H9 (cell line): ENCODE data around the gene SUV39H1. TPM values are rescaled to one million over a fixed set of nuclear protein-coding genes. Genes with fewer than 3 reads are reported as not detected.

Experiments used
- DNase-seq: peaks from one replicate; pipeline ENCODE4 v3.0.0-alpha.2; 2017
- H2AFZ ChIP-seq: one replicate; pipeline ENCODE4 v1.6.1; 2013; ENCODE audit warnings: mild to moderate bottlenecking, low read length, control low read depth, moderate library complexity
- H2AK5ac ChIP-seq: 2 replicates; pipeline ENCODE4 v1.6.1; 2013; ENCODE audit warnings: low read length, control low read depth, mixed read lengths; ENCODE audit not compliant: insufficient read length
- H2BK120ac ChIP-seq: one replicate; pipeline ENCODE4 v1.6.1; 2013; ENCODE audit warnings: low read depth, mild to moderate bottlenecking, low read length, control low read depth, inconsistent platforms; ENCODE audit not compliant: poor library complexity, severe bottlenecking
- H2BK12ac ChIP-seq: 2 replicates; pipeline ENCODE4 v1.6.1; 2013; ENCODE audit warnings: low read length, control low read depth, mixed read lengths, low read depth; ENCODE audit not compliant: insufficient read length
- H2BK15ac ChIP-seq: 2 replicates; pipeline ENCODE4 v1.6.1; 2013; ENCODE audit warnings: low read depth, low read length, control low read depth
- H2BK20ac ChIP-seq: one replicate; pipeline ENCODE4 v1.6.1; 2013; ENCODE audit warnings: low read depth, mild to moderate bottlenecking, low read length, control low read depth, inconsistent platforms; ENCODE audit not compliant: poor library complexity, severe bottlenecking
- H2BK5ac ChIP-seq: 2 replicates; pipeline ENCODE4 v1.6.1; 2013; ENCODE audit warnings: low read length, control low read depth, mixed read lengths; ENCODE audit not compliant: insufficient read length
- H3K14ac ChIP-seq: 2 replicates; pipeline ENCODE4 v1.6.1; 2013; ENCODE audit warnings: low read length, control low read depth; ENCODE audit not compliant: insufficient read depth
- H3K18ac ChIP-seq: 2 replicates; pipeline ENCODE4 v1.6.1; 2013; ENCODE audit warnings: low read depth, mild to moderate bottlenecking, mixed read lengths, low read length, control low read depth; ENCODE audit not compliant: insufficient read length
- H3K23ac ChIP-seq: 2 replicates; pipeline ENCODE4 v1.6.1; 2013; ENCODE audit warnings: low read length, control low read depth, mixed read lengths, low read depth; ENCODE audit not compliant: insufficient read length
- H3K23me2 ChIP-seq: 2 replicates; pipeline ENCODE4 v1.6.1; 2013; ENCODE audit warnings: low read depth, mild to moderate bottlenecking, mixed read lengths, low read length, control low read depth; ENCODE audit not compliant: insufficient read length, poor library complexity, severe bottlenecking
- H3K27ac ChIP-seq: 2 replicates; pipeline ENCODE4 v1.5.1; 2013; ENCODE audit warnings: low read length, control low read depth, mixed read lengths, low read depth; ENCODE audit not compliant: insufficient read length
- H3K27me3 ChIP-seq: 2 replicates; pipeline ENCODE4 v1.6.1; 2013; ENCODE audit warnings: low read length, control low read depth, inconsistent platforms; ENCODE audit not compliant: insufficient read depth
- H3K4ac ChIP-seq: 2 replicates; pipeline ENCODE4 v1.6.1; 2013; ENCODE audit warnings: low read depth, mild to moderate bottlenecking, control low read depth, inconsistent platforms, low read length, moderate library complexity
- H3K4me1 ChIP-seq: 2 replicates; pipeline ENCODE4 v1.6.1; 2013; ENCODE audit warnings: low read length, control low read depth, inconsistent platforms; ENCODE audit not compliant: insufficient read depth
- H3K4me2 ChIP-seq: 2 replicates; pipeline ENCODE4 v1.6.1; 2013; ENCODE audit warnings: low read length, control low read depth, mixed read lengths; ENCODE audit not compliant: insufficient read length, insufficient read depth
- H3K56ac ChIP-seq: 2 replicates; pipeline ENCODE4 v1.6.1; 2013; ENCODE audit warnings: low read depth, mild to moderate bottlenecking, mixed read lengths, low read length, control low read depth; ENCODE audit not compliant: insufficient read length
- H3K79me1 ChIP-seq: 2 replicates; pipeline ENCODE4 v1.6.1; 2013; ENCODE audit warnings: low read depth, mild to moderate bottlenecking, moderate library complexity, low read length, control low read depth, inconsistent platforms; ENCODE audit not compliant: insufficient read depth, poor library complexity, severe bottlenecking
- H3K79me2 ChIP-seq: 2 replicates; pipeline ENCODE4 v1.6.1; 2013; ENCODE audit warnings: low read length, control low read depth, inconsistent platforms; ENCODE audit not compliant: insufficient read depth
- H3K9ac ChIP-seq: 2 replicates; pipeline ENCODE4 v1.6.1; 2013; ENCODE audit warnings: low read length, control low read depth, mixed read lengths; ENCODE audit not compliant: insufficient read length; ENCODE audit errors: extremely low read depth
- H3K9me3 ChIP-seq: one replicate; pipeline ENCODE4 v1.6.1; 2013; ENCODE audit warnings: low read depth, low read length, inconsistent platforms; ENCODE audit not compliant: control insufficient read depth
- H3T11ph ChIP-seq: one replicate; pipeline ENCODE4 v1.6.1; 2013; ENCODE audit warnings: mild to moderate bottlenecking, low read length, control low read depth, inconsistent platforms
- H4K20me1 ChIP-seq: one replicate; pipeline ENCODE4 v1.6.1; 2013; ENCODE audit not compliant: control insufficient read depth, insufficient read length, insufficient read depth
- H4K5ac ChIP-seq: 2 replicates; pipeline ENCODE4 v1.6.1; 2013; ENCODE audit warnings: low read depth, mild to moderate bottlenecking, mixed read lengths, low read length, control low read depth; ENCODE audit not compliant: insufficient read length
- H4K8ac ChIP-seq: replicated peaks from 2 replicates; pipeline ENCODE4 v1.6.1; 2013; ENCODE audit warnings: low read length, control low read depth, mixed read lengths, low read depth; ENCODE audit not compliant: insufficient read length
- H4K91ac ChIP-seq: 2 replicates; pipeline ENCODE4 v1.6.1; 2013; ENCODE audit warnings: low read depth, mild to moderate bottlenecking, moderate library complexity, mixed read lengths, low read length, control low read depth; ENCODE audit not compliant: insufficient read length
- H3K27ac Mint-ChIP-seq, 3 experiments: 2 replicates in 2 of 3; 3 replicates in 1 of 3; pipeline ENCODE4 v1.8.0; 2020 to 2021; ENCODE audit warnings: mixed read lengths in 3 of 3, mild to moderate bottlenecking in 1 of 3, moderate library complexity in 1 of 3
- H3K27me3 Mint-ChIP-seq: 2 replicates; pipeline ENCODE4 v1.8.0; 2021; ENCODE audit warnings: low read depth, mild to moderate bottlenecking, moderate library complexity, mixed read lengths
- H3K36me3 Mint-ChIP-seq, 3 experiments: 2 replicates in 2 of 3; 3 replicates in 1 of 3; pipeline ENCODE4 v1.8.0; 2020 to 2021; ENCODE audit warnings: low read depth in 3 of 3, mixed read lengths in 3 of 3; ENCODE audit not compliant: insufficient read depth in 1 of 3
- H3K4me1 Mint-ChIP-seq, 2 experiments: 2 replicates each; pipeline ENCODE4 v1.8.0; 2020; ENCODE audit warnings: mixed read lengths in 2 of 2
- H3K4me3 Mint-ChIP-seq, 2 experiments: 2 replicates in 1 of 2; 3 replicates in 1 of 2; pipeline ENCODE4 v1.8.0; 2020 to 2021; ENCODE audit warnings: mild to moderate bottlenecking in 2 of 2, mixed read lengths in 2 of 2, moderate library complexity in 1 of 2
- H3K9me3 Mint-ChIP-seq, 2 experiments: 2 replicates in 1 of 2; 3 replicates in 1 of 2; pipeline ENCODE4 v1.8.0; 2020; ENCODE audit warnings: mild to moderate bottlenecking in 2 of 2, mixed read lengths in 2 of 2, moderate library complexity in 1 of 2
- WGBS: extraction: QIAGEN DNeasy Blood & Tissue Kit; methylation state at CpG from one replicate; pipeline ENCODE4 v1.1.7; 2013; ENCODE audit warnings: missing lambda C conversion rate, low lambda C conversion rate, mixed read lengths; ENCODE audit not compliant: insufficient read length; ENCODE audit errors: extremely low coverage; 5-methylcytosine and 5-hydroxymethylcytosine counted together
- total RNA-seq: library from RNA; stranded (reverse); gene quantifications from 2 replicates; pipeline ENCODE4 v1.2.1, GENCODE V29; 2021
- TF ChIP-seq, protein P1 (sequence below): fragments of 200-600 bp; sonication (generic); conservative IDR thresholded peaks from 3 replicates; pipeline ENCODE4 v1.8.0; 2021; ENCODE audit warnings: antibody characterized with exemption, mild to moderate bottlenecking

The SUV39H1 gene
- total RNA-seq, 1 experiment from 2014 or later = 16.2 TPM

DNA sequence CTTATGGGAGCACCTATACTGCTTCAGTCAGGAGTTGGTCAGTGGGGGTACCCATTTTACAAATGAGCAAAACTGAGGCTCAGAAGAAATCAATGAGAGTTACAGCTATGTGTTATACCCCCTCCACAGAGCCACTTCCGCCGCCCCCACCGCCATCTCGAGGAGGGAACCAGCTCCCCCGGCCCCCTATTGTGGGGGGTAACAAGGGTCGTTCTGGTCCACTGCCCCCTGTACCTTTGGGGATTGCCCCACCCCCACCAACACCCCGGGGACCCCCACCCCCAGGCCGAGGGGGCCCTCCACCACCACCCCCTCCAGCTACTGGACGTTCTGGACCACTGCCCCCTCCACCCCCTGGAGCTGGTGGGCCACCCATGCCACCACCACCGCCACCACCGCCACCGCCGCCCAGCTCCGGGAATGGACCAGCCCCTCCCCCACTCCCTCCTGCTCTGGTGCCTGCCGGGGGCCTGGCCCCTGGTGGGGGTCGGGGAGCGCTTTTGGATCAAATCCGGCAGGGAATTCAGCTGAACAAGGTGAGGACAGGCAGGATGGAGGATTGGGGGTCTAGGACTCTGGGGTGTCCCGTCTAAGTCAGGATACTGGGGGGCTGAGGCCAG is 7.9 kb upstream of the SUV39H1 start:
- Histone ChIP-seq H3K14ac (no peak overlapping the region), H2BK5ac (no peak overlapping the region), H3T11ph (no peak overlapping the region), H4K91ac (no peak overlapping the region), H3K23me2 (no peaks in the 10 kb centered on the region), H3K4me2 (no peak overlapping the region), H2BK120ac (no peak overlapping the region), H3K27me3 (no peaks in the 10 kb centered on the region), H4K8ac (no peak overlapping the region), H4K5ac (no peak overlapping the region), H2BK12ac (no peak overlapping the region), H4K20me1 (no peaks in the 10 kb centered on the region), H3K4me1 (no peaks in the 10 kb centered on the region), H3K4ac (no peak overlapping the region), H3K56ac (no peak overlapping the region), H3K18ac (no peak overlapping the region), H3K23ac (no peak overlapping the region), H3K27ac (no peak overlapping the region), H2BK20ac (no peak overlapping the region), H3K9ac (no peak overlapping the region), H3K79me1 (no peaks in the 10 kb centered on the region), H2BK15ac (no peak overlapping the region), H2AK5ac (no peak overlapping the region), H3K9me3 (peaks cover 39% of the 10 kb centered on the region), H3K79me2 (no peaks in the 10 kb centered on the region), H2AFZ (no peak overlapping the region)
- TF ChIP-seq, protein P1, sequence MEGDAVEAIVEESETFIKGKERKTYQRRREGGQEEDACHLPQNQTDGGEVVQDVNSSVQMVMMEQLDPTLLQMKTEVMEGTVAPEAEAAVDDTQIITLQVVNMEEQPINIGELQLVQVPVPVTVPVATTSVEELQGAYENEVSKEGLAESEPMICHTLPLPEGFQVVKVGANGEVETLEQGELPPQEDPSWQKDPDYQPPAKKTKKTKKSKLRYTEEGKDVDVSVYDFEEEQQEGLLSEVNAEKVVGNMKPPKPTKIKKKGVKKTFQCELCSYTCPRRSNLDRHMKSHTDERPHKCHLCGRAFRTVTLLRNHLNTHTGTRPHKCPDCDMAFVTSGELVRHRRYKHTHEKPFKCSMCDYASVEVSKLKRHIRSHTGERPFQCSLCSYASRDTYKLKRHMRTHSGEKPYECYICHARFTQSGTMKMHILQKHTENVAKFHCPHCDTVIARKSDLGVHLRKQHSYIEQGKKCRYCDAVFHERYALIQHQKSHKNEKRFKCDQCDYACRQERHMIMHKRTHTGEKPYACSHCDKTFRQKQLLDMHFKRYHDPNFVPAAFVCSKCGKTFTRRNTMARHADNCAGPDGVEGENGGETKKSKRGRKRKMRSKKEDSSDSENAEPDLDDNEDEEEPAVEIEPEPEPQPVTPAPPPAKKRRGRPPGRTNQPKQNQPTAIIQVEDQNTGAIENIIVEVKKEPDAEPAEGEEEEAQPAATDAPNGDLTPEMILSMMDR = no peak
- Mint-ChIP-seq H3K9me3 (peaks cover 81 to 86% of the 10 kb centered on the region in 2 experiments), H3K4me3 (no peak overlapping the region; a peak in 1 of 5 replicates), H3K36me3 (peaks cover 0 to 9% (median 8%) of the 10 kb centered on the region in 3 experiments; a peak in 6 of 7 replicates), H3K4me1 (peaks cover 2 to 16% of the 10 kb centered on the region in 2 experiments), H3K27ac (no peak overlapping the region; a peak in 1 of 7 replicates), H3K27me3 (peaks cover 36% of the 10 kb centered on the region)
- no peak for DNase-seq
- WGBS = no CpG with 5 or more reads among the region's 19 CpGs
